Testis (tissue), 3 donors: ENCODE data around the gene ADAMTS13. TPM values are rescaled to one million over a fixed set of nuclear protein-coding genes. Genes with fewer than 3 reads are reported as not detected.

Experiments
- DNase-seq: peaks from one replicate; pipeline ENCODE4 v3.0.0-alpha.2; 2019
- H3K27ac ChIP-seq, 2 donors: fragments of 200-600 bp; sonication (generic); one replicate each; pipeline ENCODE4 v1.5.1; 2019
- H3K27me3 ChIP-seq: fragments of 200-600 bp; sonication (generic); one replicate; pipeline ENCODE4 v1.5.1; 2019
- H3K36me3 ChIP-seq: fragments of 200-600 bp; sonication (generic); one replicate; pipeline ENCODE4 v1.5.1; 2017; ENCODE audit warnings: low read depth; ENCODE audit errors: missing control alignments
- H3K4me1 ChIP-seq: fragments of 200-600 bp; sonication (generic); one replicate; pipeline ENCODE4 v1.5.1; 2019
- H3K4me3 ChIP-seq, 2 donors: fragments of 200-600 bp; sonication (generic); one replicate each; pipeline ENCODE4 v1.5.1; 2017 to 2019
- H3K9me3 ChIP-seq: fragments of 200-600 bp; sonication (generic); one replicate; pipeline ENCODE4 v1.5.1; 2017
- CTCF ChIP-seq, 3 experiments: fragments of 450-650 bp in 2 of 3; fragments of 200-600 bp in 1 of 3; sonication (generic) in 1 of 3; IDR thresholded peaks; one replicate each; pipeline ENCODE4 v1.5.1; 2016 to 2019; ENCODE audit warnings: antibody characterized with exemption in 3 of 3, mild to moderate bottlenecking in 2 of 3, moderate library complexity in 1 of 3
- POLR2A ChIP-seq: fragments of 450-650 bp; IDR thresholded peaks from one replicate; pipeline ENCODE4 v1.6.1; 2017; ENCODE audit warnings: antibody characterized with exemption, mild to moderate bottlenecking, moderate library complexity
- WGBS, 2 donors: methylation state at CpG; one replicate each; pipeline ENCODE4 v1.1.5; 2018; 5-methylcytosine and 5-hydroxymethylcytosine counted together
- intact Hi-C: fragments of 100-400 bp; cut with DNase I; formaldehyde crosslinking; loops from one replicate; pipeline ENCODE4 v1.15.1; 2023; ENCODE audit warnings: low total_unique reads
- polyA plus RNA-seq: library from polyadenylated mRNA; stranded (reverse); fragments of 350-450 nt; fragmentation: Illumina TruSeq; extraction: RNeasy Lipid Tissue Mini Kit (QIAGEN cat#74804); gene quantifications from one replicate; pipeline ENCODE4 v1.2.3, GENCODE V29; 2014; ENCODE audit warnings: low read depth, low replicate concordance; ENCODE audit not compliant: insufficient read depth
- total RNA-seq, 2 donors: library from RNA; depleted of rRNA; stranded (reverse); fragments of >200 nt; gene quantifications; one replicate each; pipeline ENCODE4 v1.2.3, GENCODE V29; 2016

The ADAMTS13 gene
- total and polyA plus RNA-seq, 3 donors from 2014 or later = 15.4 to 21.2 (median 15.6) TPM

- WGBS, 2 donors = 93 to 97% methylated on average over 4 of the region's 4 CpGs
- no peaks in the 10 kb centered on the region for H3K4me1 ChIP-seq
- intact Hi-C loops = no loop called here
- no peaks in the 10 kb centered on the region for H3K36me3 ChIP-seq
- TF ChIP-seq CTCF (IDR thresholded peaks at IDR 0.05) (no peak), POLR2A (no peak)
- no peaks in the 10 kb centered on the region for H3K27me3 ChIP-seq
- no peak for DNase-seq
- H3K27ac ChIP-seq = no peak overlapping the region
- no peak overlapping the region for H3K4me3 ChIP-seq
- H3K9me3 ChIP-seq = no peaks in the 10 kb centered on the region
Observed at GRCh38 chr9:133382507-133383141, 39.5 kb upstream of the ADAMTS13 start.

- intact Hi-C loops = no loop called here
- DNase-seq = no peak
- WGBS, 2 donors = 94 to 95% methylated on average over 3 of the region's 3 CpGs
- TF ChIP-seq POLR2A (no peak), CTCF (IDR thresholded peaks at IDR 0.05) (no peak)
- Histone ChIP-seq H3K27me3 (no peaks in the 10 kb centered on the region), H3K4me3 (no peak overlapping the region), H3K27ac (no peak overlapping the region), H3K36me3 (no peaks in the 10 kb centered on the region), H3K9me3 (no peaks in the 10 kb centered on the region), H3K4me1 (no peaks in the 10 kb centered on the region)
Observed at GRCh38 chr9:133383438-133383837, 38.7 kb upstream of the ADAMTS13 start.

- Histone ChIP-seq H3K4me1 (no peaks in the 10 kb centered on the region), H3K27me3 (no peaks in the 10 kb centered on the region), H3K9me3 (no peaks in the 10 kb centered on the region), H3K27ac (no peak overlapping the region), H3K36me3 (no peaks in the 10 kb centered on the region), H3K4me3 (no peak overlapping the region)
- no peak for DNase-seq
- TF ChIP-seq POLR2A (no peak), CTCF (IDR thresholded peaks at IDR 0.05) (no peak)
- WGBS, 2 donors = 92% methylated on average over 14 to 17 of the region's 17 CpGs
- intact Hi-C loops = no loop called here
Observed at GRCh38 chr9:133384736-133385321, 37.3 kb upstream of the ADAMTS13 start.

GRCh38 chr9:133385452-133385851, 36.7 kb upstream of the ADAMTS13 start:
- Histone ChIP-seq H3K4me3 (no peak overlapping the region), H3K27ac (no peak overlapping the region), H3K36me3 (no peaks in the 10 kb centered on the region), H3K4me1 (no peaks in the 10 kb centered on the region), H3K9me3 (no peaks in the 10 kb centered on the region), H3K27me3 (no peaks in the 10 kb centered on the region)
- intact Hi-C loops = no loop called here
- no peak for TF ChIP-seq POLR2A
- TF ChIP-seq CTCF (IDR thresholded peaks at IDR 0.05) = no peak
- WGBS, 2 donors = 86 to 89% methylated on average over 9 to 14 of the region's 14 CpGs
- no peak for DNase-seq

GRCh38 chr9:133386338-133386737, 35.8 kb upstream of the ADAMTS13 start:
- Histone ChIP-seq H3K27ac (no peak overlapping the region), H3K36me3 (no peaks in the 10 kb centered on the region), H3K4me3 (no peak overlapping the region), H3K9me3 (no peaks in the 10 kb centered on the region), H3K27me3 (no peaks in the 10 kb centered on the region), H3K4me1 (no peaks in the 10 kb centered on the region)
- 84 to 87% methylated on average over 3 to 13 of the region's 13 CpGs for WGBS, 2 donors
- intact Hi-C loops = no loop called here
- no peak for TF ChIP-seq CTCF (IDR thresholded peaks at IDR 0.05)
- TF ChIP-seq POLR2A = no peak
- no peak for DNase-seq
